Stimulated activated CD4-positive, alpha-beta T cell treated with anti-CD3 and anti-CD28 coated beads, TNF-alpha, amount 100 ng/mL, for 24 hours (primary cell): Measurements from ENCODE around the gene LMLN.
A peak's percentile ranks its signal among the peaks of the same experiment; 100 is the strongest.
"Not testable (repeated sequence)": the region's sequence is repeated elsewhere in the genome, so short reads cannot be mapped to it uniquely, and the experiment has no call there.

ENCODE experiments used
- DNase-seq, 3 experiments: peaks; one replicate each; pipeline ENCODE4 v3.0.0-alpha.2; 2020; ENCODE audit warnings: low read depth in 3 of 3

Gene LMLN

GRCh38 chr3:198076722-198077308, 116.8 kb downstream of the LMLN start:
- DNase-seq = no peak

- DNase-seq = peak; percentile 9 to 47 (median 23)
Measured at GRCh38 chr3:198079771-198080520, 119.9 kb downstream of the LMLN start.

GRCh38 chr3:198080521-198081384, 120.7 kb downstream of the LMLN start:
- peak; percentile 37 to 73 (median 55) for DNase-seq

GRCh38 chr3:198081421-198081844, 121.4 kb downstream of the LMLN start:
- no peak for DNase-seq

GRCh38 chr3:198082226-198082625, 122.2 kb downstream of the LMLN start:
- not testable (repeated sequence) for DNase-seq

GRCh38 chr3:198088421-198088955, 128.5 kb downstream of the LMLN start:
- no peak for DNase-seq

GRCh38 chr3:198090795-198091332, 130.8 kb downstream of the LMLN start:
- DNase-seq = no peak

- no peak for DNase-seq
Measured at GRCh38 chr3:198092276-198092675, 132.3 kb downstream of the LMLN start.

- no peak for DNase-seq
Measured at GRCh38 chr3:198093112-198093679, 133.2 kb downstream of the LMLN start.
